Natural killer cell (primary cell): Measurements from ENCODE around the gene DCTD. TPM values are rescaled to one million over a fixed set of nuclear protein-coding genes. Genes with fewer than 3 reads are reported as not detected.

Experiments
- ATAC-seq, 3 donors: fragments of 150-1000 bp in 2 of 3; fragments of 200-7000 bp in 1 of 3; cut with Tn5 transposase; 1 replicate in 1 of 3; 2 replicates in 2 of 3; pipeline ENCODE4 v1.10.0; 2021; ENCODE audit warnings: mild to moderate bottlenecking in 2 of 3, moderate library complexity in 2 of 3
- DNase-seq, 2 donors: peaks; one replicate each; pipeline versions ENCODE4 v3.0.0 to v3.0.0-alpha.2; 2013 to 2021; ENCODE audit warnings: mixed read lengths in 1 of 2
- H3K27ac ChIP-seq: one replicate; pipeline ENCODE4 v1.5.1; 2013; ENCODE audit warnings: mild to moderate bottlenecking, low read length
- H3K27me3 ChIP-seq: one replicate; pipeline ENCODE4 v1.6.1; 2013; ENCODE audit warnings: low read length; ENCODE audit not compliant: control insufficient read depth, insufficient read depth
- H3K36me3 ChIP-seq: one replicate; pipeline ENCODE4 v1.6.1; 2013; ENCODE audit warnings: low read length; ENCODE audit not compliant: control insufficient read depth, insufficient read depth
- H3K4me1 ChIP-seq: one replicate; pipeline ENCODE4 v1.6.1; 2013; ENCODE audit warnings: low read length; ENCODE audit not compliant: control insufficient read depth, insufficient read depth
- H3K4me3 ChIP-seq: one replicate; pipeline ENCODE4 v1.5.1; 2013; ENCODE audit warnings: low read length
- H3K9me3 ChIP-seq: one replicate; pipeline ENCODE4 v1.6.1; 2013; ENCODE audit warnings: low read length; ENCODE audit not compliant: control insufficient read depth, insufficient read depth
- H3K27ac Mint-ChIP-seq, 2 donors: one replicate each; pipeline ENCODE4 v1.8.0; 2022; ENCODE audit warnings: mild to moderate bottlenecking in 2 of 2, mixed read lengths in 2 of 2, moderate library complexity in 1 of 2
- H3K27me3 Mint-ChIP-seq, 2 donors: one replicate each; pipeline ENCODE4 v1.8.0; 2022; ENCODE audit warnings: low read depth in 2 of 2, mixed read lengths in 2 of 2
- H3K36me3 Mint-ChIP-seq: one replicate; pipeline ENCODE4 v1.8.0; 2022; ENCODE audit warnings: mixed read lengths
- H3K4me1 Mint-ChIP-seq, 2 donors: one replicate each; pipeline ENCODE4 v1.8.0; 2022; ENCODE audit warnings: mixed read lengths in 2 of 2
- H3K4me3 Mint-ChIP-seq: one replicate; pipeline ENCODE4 v1.8.0; 2022; ENCODE audit warnings: mild to moderate bottlenecking, moderate library complexity, mixed read lengths
- H3K9me3 Mint-ChIP-seq, 2 donors: one replicate each; pipeline ENCODE4 v1.8.0; 2022; ENCODE audit warnings: mixed read lengths in 2 of 2
- CTCF ChIP-seq: fragments of 200-600 bp; IDR thresholded peaks from one replicate; pipeline ENCODE4 v1.8.0; 2022; ENCODE audit warnings: antibody characterized with exemption
- WGBS: methylation state at CpG from one replicate; pipeline ENCODE4 v1.1.7; 2013; ENCODE audit warnings: missing lambda C conversion rate; ENCODE audit not compliant: insufficient coverage; 5-methylcytosine and 5-hydroxymethylcytosine counted together
- intact Hi-C: fragments of 100-400 bp; cut with micrococcal nuclease; formaldehyde crosslinking; loops from one replicate; pipeline ENCODE4 v1.14.2; 2022
- total RNA-seq, 4 donors: library from RNA; stranded (reverse); fragments of 120-200 nt in 1 of 4; gene quantifications; one replicate each; pipeline versions ENCODE4 v1.2.3 to v1.2.4, GENCODE V29; 2013 to 2022

DCTD gene
- total RNA-seq, 3 donors from 2014 or later (not counting 1 experiment from before 2014, with no cell fraction given), result 57.2 to 68.2 (median 68.1) TPM

DNA sequence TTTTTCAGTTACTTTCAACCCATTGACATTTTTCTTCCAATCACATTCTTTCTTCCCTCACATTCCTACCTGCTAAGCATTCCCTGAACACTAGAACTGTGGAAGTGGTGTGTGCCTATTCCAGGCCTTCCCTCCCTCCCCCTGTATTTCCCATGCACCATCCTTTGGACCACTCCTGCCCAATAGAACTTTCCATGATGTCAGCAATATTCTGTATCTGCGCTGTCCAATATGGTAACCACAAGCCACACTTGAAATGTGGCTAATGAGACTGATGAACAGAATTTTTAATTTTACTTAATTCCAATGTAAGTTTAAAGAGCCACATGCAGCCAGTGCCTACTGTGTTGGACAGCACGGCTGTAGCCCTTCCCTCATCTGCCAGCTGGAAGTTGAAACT is 57.5 kb downstream of the DCTD start:
- Histone ChIP-seq H3K9me3 (no peaks in the 10 kb centered on the region), H3K4me1 (no peaks in the 10 kb centered on the region), H3K27ac (no peak overlapping the region), H3K4me3 (no peak overlapping the region), H3K36me3 (no peaks in the 10 kb centered on the region), H3K27me3 (no peaks in the 10 kb centered on the region)
- H3K4me1 Mint-ChIP-seq, result no peaks in the 10 kb centered on the region
- ATAC-seq, result no peak
- intact Hi-C loops, result no loop called here
- no peaks in the 10 kb centered on the region for H3K9me3 Mint-ChIP-seq
- no peak overlapping the region for H3K4me3 Mint-ChIP-seq
- no peak overlapping the region for H3K27ac Mint-ChIP-seq
- TF ChIP-seq CTCF, result no peak
- H3K27me3 Mint-ChIP-seq, result no peaks in the 10 kb centered on the region
- H3K36me3 Mint-ChIP-seq, result no peaks in the 10 kb centered on the region
- DNase-seq, result no peak
- WGBS, result 97% methylated on average over 2 of the region's 2 CpGs

DNA sequence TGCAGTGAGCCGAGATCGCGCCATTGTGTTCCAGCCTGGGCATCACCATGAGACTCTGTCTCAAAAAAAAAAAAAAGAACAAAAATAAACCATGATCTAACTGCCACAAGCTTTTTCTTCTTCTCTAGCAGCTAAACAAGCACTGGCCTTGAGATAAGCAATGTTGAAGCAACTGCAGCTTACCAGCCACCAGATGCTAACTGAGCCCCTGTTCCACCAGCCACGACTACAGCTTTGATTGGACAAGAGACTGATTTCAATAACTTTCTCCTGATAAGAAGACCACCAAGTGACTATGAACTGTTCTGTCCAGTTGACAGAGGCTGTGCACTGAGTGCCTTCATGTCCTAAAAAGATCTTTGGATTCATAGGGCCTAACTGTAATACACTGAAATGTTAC is 58.5 kb downstream of the DCTD start:
- H3K4me3 ChIP-seq, result no peak overlapping the region
- H3K27ac Mint-ChIP-seq, result no peak overlapping the region
- intact Hi-C loops, result no loop called here
- no peak for DNase-seq
- H3K27ac ChIP-seq, result no peak overlapping the region
- TF ChIP-seq CTCF, result no peak
- no peaks in the 10 kb centered on the region for H3K9me3 ChIP-seq
- H3K36me3 Mint-ChIP-seq, result no peaks in the 10 kb centered on the region
- no peaks in the 10 kb centered on the region for H3K27me3 Mint-ChIP-seq
- WGBS, result 97% methylated on average over 4 of the region's 4 CpGs
- H3K9me3 Mint-ChIP-seq, result no peaks in the 10 kb centered on the region
- no peaks in the 10 kb centered on the region for H3K27me3 ChIP-seq
- H3K4me1 ChIP-seq, result no peaks in the 10 kb centered on the region
- H3K36me3 ChIP-seq, result no peaks in the 10 kb centered on the region
- no peak for ATAC-seq
- no peaks in the 10 kb centered on the region for H3K4me1 Mint-ChIP-seq
- H3K4me3 Mint-ChIP-seq, result no peak overlapping the region

DNA sequence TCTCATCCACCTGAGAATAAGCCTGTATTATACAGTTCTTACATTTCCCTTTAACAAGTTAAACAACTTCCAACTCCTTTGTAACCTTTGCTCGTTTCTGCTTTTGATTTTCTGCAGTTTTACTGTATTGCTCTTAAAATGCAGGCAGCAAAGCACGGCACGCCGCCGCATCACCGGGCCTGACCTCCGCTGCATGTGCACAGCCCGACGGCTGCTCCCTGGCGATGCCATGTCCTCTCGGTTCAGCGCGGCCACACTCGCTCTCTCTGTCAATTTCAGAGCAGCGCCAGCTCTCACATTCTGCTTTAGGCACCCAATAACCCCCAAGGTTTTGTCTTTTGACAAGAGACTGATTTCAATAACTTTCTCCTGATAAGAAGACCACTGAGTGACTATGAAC is 60.3 kb downstream of the DCTD start:
- DNase-seq (no peak), ATAC-seq (no peak)
- no peaks in the 10 kb centered on the region for H3K9me3 Mint-ChIP-seq
- H3K27me3 Mint-ChIP-seq, result no peaks in the 10 kb centered on the region
- 92% methylated on average over 15 of the region's 15 CpGs for WGBS
- intact Hi-C loops, result no loop called here
- Histone ChIP-seq H3K4me3 (no peak overlapping the region), H3K27me3 (no peaks in the 10 kb centered on the region), H3K9me3 (no peaks in the 10 kb centered on the region), H3K27ac (no peak overlapping the region), H3K4me1 (no peaks in the 10 kb centered on the region), H3K36me3 (no peaks in the 10 kb centered on the region)
- no peaks in the 10 kb centered on the region for H3K36me3 Mint-ChIP-seq
- H3K27ac Mint-ChIP-seq, result no peak overlapping the region
- no peak overlapping the region for H3K4me3 Mint-ChIP-seq
- TF ChIP-seq CTCF, result no peak
- no peaks in the 10 kb centered on the region for H3K4me1 Mint-ChIP-seq

- no peak for TF ChIP-seq CTCF
- H3K4me1 ChIP-seq, result no peaks in the 10 kb centered on the region
- H3K27me3 ChIP-seq, result no peaks in the 10 kb centered on the region
- Mint-ChIP-seq H3K27ac (no peak overlapping the region), H3K4me3 (no peak overlapping the region), H3K4me1 (no peaks in the 10 kb centered on the region), H3K36me3 (no peaks in the 10 kb centered on the region), H3K9me3 (no peaks in the 10 kb centered on the region), H3K27me3 (no peaks in the 10 kb centered on the region)
- intact Hi-C loops, result no loop called here
- H3K36me3 ChIP-seq, result no peaks in the 10 kb centered on the region
- ATAC-seq (no peak), DNase-seq (no peak)
- no peak overlapping the region for H3K4me3 ChIP-seq
- H3K27ac ChIP-seq, result no peak overlapping the region
- 91% methylated on average over 11 of the region's 13 CpGs for WGBS
- H3K9me3 ChIP-seq, result no peaks in the 10 kb centered on the region
These were observed 61.3 kb downstream of the DCTD start for GRCh38 chr4:182855877-182856276.
